ENCODE measurements around the gene RNF212. TPM values are rescaled to one million over a fixed set of nuclear protein-coding genes. Genes with fewer than 3 reads are reported as not detected.

The RNF212 gene
- total and polyA plus RNA-seq, 2 experiments from 2014 or later: 17.0 to 20.6 TPM

DNA sequence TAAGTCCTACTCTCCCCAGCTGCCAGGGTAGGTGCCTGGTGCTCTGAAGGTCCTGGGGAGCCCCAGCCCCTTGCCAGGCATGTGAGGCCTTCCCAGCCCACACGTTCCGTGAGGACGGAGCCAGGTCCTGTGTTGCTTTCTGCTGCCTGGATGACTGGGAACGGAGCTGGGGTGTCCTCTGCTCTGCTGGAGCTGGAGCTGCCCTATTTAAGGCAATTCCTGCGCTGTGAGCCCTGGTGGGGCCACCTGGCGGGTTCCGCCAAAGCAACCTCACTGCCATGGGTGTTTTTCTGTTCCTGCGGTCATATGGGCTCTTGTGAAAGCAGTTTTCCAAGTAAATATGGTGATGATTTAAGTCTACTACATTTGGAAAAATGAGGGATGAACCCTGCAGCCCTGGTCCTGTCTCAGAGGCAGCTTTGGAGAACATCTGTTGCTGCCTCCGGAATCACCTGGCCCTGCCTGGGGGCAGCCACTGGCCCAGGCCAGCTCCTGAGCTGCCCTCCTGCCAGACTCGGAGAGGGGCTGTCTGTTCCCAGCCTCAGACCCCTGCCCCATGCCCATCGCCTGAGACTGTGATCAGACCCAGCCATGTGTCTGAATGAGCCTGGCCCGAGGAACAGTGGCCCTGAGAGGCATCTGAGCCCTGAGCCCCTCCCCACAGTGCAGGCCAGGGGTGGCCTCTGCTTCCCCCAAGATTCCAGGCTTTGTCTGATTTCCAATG lies 68.7 kb downstream of the RNF212 start:
- Histone ChIP-seq H3K27me3 (ENCODE audit: insufficient read depth) (no peaks in the 10 kb centered on the region), H3K9me2 (ENCODE audit: insufficient read depth) (no peaks in the 10 kb centered on the region), H3K36me3 (ENCODE audit: insufficient read depth) (no peaks in the 10 kb centered on the region), H4K20me1 (replicated peaks; ENCODE audit: insufficient read depth) (no peaks in the 10 kb centered on the region), H3F3A (replicated peaks; ENCODE audit: low read depth) (no peaks in the 10 kb centered on the region), H3K4me1 (ENCODE audit: insufficient read depth) (no peaks in the 10 kb centered on the region), H2AFZ (peak overlapping the region; percentile 78; the same call in 1 of the 2 replicates), H3K4me2 (no peak overlapping the region), H3K27ac (ENCODE audit: low read depth) (no peak overlapping the region), H3K4me3 (no peak overlapping the region), H3K79me2 (replicated peaks; ENCODE audit: insufficient read depth) (no peaks in the 10 kb centered on the region)
- peaks cover 16% of the 10 kb centered on the region for H3K27me3 Mint-ChIP-seq (ENCODE audit: insufficient read depth, low read depth, poor library complexity)
- H3K4me1 Mint-ChIP-seq: peaks cover 13% of the 10 kb centered on the region
- H3K27ac Mint-ChIP-seq: no peak overlapping the region
- no peak overlapping the region for H3K4me3 Mint-ChIP-seq
- H3K9me3 Mint-ChIP-seq: peaks cover 3% of the 10 kb centered on the region; the same call in 2 of the 3 replicates
- ATAC-seq (no peak), DNase-seq (ENCODE audit: low spot score) (no peak)
- TF ChIP-seq EZH2phosphoT487 (IDR thresholded peaks at IDR 0.05; ENCODE audit: unreplicated experiment) (no peak), ZNF114 (CRISPR knock-in tag; IDR thresholded peaks at IDR 0.05) (no peak), CREB1 (CRISPR knock-in tag; IDR thresholded peaks at IDR 0.05; ENCODE audit: low read depth) (no peak), EZH2 (IDR thresholded peaks at IDR 0.05; ENCODE audit: low read depth, unreplicated experiment) (no peak), STAT1 (IDR thresholded peaks at IDR 0.05; ENCODE audit: unreplicated experiment) (no peak), JUNB (IDR thresholded peaks at IDR 0.05; ENCODE audit: unreplicated experiment) (no peak), ZNF331 (CRISPR knock-in tag; IDR thresholded peaks at IDR 0.05; ENCODE audit: low read depth) (no peak)
- TF ChIP-seq, protein P1, sequence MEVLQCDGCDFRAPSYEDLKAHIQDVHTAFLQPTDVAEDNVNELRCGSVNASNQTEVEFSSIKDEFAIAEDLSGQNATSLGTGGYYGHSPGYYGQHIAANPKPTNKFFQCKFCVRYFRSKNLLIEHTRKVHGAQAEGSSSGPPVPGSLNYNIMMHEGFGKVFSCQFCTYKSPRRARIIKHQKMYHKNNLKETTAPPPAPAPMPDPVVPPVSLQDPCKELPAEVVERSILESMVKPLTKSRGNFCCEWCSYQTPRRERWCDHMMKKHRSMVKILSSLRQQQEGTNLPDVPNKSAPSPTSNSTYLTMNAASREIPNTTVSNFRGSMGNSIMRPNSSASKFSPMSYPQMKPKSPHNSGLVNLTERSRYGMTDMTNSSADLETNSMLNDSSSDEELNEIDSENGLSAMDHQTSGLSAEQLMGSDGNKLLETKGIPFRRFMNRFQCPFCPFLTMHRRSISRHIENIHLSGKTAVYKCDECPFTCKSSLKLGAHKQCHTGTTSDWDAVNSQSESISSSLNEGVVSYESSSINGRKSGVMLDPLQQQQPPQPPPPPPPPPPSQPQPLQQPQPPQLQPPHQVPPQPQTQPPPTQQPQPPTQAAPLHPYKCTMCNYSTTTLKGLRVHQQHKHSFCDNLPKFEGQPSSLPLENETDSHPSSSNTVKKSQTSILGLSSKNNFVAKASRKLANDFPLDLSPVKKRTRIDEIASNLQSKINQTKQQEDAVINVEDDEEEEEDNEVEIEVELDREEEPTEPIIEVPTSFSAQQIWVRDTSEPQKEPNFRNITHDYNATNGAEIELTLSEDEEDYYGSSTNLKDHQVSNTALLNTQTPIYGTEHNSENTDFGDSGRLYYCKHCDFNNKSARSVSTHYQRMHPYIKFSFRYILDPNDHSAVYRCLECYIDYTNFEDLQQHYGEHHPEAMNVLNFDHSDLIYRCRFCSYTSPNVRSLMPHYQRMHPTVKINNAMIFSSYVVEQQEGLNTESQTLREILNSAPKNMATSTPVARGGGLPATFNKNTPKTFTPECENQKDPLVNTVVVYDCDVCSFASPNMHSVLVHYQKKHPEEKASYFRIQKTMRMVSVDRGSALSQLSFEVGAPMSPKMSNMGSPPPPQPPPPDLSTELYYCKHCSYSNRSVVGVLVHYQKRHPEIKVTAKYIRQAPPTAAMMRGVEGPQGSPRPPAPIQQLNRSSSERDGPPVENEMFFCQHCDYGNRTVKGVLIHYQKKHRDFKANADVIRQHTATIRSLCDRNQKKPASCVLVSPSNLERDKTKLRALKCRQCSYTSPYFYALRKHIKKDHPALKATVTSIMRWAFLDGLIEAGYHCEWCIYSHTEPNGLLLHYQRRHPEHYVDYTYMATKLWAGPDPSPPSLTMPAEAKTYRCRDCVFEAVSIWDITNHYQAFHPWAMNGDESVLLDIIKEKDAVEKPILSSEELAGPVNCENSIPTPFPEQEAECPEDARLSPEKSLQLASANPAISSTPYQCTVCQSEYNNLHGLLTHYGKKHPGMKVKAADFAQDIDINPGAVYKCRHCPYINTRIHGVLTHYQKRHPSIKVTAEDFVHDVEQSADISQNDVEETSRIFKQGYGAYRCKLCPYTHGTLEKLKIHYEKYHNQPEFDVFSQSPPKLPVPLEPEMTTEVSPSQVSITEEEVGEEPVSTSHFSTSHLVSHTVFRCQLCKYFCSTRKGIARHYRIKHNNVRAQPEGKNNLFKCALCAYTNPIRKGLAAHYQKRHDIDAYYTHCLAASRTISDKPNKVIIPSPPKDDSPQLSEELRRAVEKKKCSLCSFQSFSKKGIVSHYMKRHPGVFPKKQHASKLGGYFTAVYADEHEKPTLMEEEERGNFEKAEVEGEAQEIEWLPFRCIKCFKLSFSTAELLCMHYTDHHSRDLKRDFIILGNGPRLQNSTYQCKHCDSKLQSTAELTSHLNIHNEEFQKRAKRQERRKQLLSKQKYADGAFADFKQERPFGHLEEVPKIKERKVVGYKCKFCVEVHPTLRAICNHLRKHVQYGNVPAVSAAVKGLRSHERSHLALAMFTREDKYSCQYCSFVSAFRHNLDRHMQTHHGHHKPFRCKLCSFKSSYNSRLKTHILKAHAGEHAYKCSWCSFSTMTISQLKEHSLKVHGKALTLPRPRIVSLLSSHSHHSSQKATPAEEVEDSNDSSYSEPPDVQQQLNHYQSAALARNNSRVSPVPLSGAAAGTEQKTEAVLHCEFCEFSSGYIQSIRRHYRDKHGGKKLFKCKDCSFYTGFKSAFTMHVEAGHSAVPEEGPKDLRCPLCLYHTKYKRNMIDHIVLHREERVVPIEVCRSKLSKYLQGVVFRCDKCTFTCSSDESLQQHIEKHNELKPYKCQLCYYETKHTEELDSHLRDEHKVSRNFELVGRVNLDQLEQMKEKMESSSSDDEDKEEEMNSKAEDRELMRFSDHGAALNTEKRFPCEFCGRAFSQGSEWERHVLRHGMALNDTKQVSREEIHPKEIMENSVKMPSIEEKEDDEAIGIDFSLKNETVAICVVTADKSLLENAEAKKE (CRISPR knock-in tag; IDR thresholded peaks at IDR 0.05): no peak
- TF ChIP-seq, protein P2, sequence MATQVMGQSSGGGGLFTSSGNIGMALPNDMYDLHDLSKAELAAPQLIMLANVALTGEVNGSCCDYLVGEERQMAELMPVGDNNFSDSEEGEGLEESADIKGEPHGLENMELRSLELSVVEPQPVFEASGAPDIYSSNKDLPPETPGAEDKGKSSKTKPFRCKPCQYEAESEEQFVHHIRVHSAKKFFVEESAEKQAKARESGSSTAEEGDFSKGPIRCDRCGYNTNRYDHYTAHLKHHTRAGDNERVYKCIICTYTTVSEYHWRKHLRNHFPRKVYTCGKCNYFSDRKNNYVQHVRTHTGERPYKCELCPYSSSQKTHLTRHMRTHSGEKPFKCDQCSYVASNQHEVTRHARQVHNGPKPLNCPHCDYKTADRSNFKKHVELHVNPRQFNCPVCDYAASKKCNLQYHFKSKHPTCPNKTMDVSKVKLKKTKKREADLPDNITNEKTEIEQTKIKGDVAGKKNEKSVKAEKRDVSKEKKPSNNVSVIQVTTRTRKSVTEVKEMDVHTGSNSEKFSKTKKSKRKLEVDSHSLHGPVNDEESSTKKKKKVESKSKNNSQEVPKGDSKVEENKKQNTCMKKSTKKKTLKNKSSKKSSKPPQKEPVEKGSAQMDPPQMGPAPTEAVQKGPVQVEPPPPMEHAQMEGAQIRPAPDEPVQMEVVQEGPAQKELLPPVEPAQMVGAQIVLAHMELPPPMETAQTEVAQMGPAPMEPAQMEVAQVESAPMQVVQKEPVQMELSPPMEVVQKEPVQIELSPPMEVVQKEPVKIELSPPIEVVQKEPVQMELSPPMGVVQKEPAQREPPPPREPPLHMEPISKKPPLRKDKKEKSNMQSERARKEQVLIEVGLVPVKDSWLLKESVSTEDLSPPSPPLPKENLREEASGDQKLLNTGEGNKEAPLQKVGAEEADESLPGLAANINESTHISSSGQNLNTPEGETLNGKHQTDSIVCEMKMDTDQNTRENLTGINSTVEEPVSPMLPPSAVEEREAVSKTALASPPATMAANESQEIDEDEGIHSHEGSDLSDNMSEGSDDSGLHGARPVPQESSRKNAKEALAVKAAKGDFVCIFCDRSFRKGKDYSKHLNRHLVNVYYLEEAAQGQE (IDR thresholded peaks at IDR 0.05; ENCODE audit: unreplicated experiment): no peak
- TF ChIP-seq, protein P3, sequence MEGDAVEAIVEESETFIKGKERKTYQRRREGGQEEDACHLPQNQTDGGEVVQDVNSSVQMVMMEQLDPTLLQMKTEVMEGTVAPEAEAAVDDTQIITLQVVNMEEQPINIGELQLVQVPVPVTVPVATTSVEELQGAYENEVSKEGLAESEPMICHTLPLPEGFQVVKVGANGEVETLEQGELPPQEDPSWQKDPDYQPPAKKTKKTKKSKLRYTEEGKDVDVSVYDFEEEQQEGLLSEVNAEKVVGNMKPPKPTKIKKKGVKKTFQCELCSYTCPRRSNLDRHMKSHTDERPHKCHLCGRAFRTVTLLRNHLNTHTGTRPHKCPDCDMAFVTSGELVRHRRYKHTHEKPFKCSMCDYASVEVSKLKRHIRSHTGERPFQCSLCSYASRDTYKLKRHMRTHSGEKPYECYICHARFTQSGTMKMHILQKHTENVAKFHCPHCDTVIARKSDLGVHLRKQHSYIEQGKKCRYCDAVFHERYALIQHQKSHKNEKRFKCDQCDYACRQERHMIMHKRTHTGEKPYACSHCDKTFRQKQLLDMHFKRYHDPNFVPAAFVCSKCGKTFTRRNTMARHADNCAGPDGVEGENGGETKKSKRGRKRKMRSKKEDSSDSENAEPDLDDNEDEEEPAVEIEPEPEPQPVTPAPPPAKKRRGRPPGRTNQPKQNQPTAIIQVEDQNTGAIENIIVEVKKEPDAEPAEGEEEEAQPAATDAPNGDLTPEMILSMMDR (conservative IDR thresholded peaks at IDR 0.05; ENCODE audit: low read depth in 2 of 2): no peak
- TF ChIP-seq, protein P4, sequence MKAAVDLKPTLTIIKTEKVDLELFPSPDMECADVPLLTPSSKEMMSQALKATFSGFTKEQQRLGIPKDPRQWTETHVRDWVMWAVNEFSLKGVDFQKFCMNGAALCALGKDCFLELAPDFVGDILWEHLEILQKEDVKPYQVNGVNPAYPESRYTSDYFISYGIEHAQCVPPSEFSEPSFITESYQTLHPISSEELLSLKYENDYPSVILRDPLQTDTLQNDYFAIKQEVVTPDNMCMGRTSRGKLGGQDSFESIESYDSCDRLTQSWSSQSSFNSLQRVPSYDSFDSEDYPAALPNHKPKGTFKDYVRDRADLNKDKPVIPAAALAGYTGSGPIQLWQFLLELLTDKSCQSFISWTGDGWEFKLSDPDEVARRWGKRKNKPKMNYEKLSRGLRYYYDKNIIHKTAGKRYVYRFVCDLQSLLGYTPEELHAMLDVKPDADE (IDR thresholded peaks at IDR 0.05): no peak
- peaks cover 3% of the 10 kb centered on the region; the same call in 1 of the 3 replicates for H3K36me3 Mint-ChIP-seq (ENCODE audit: low read depth)

Data from GM23338 (cell line).